NOMO-1 treated with DMSO at 0.1 percent for 48 hours (cell line): ENCODE data around the gene FABP7.

Experiments
- DNase-seq: peaks from one replicate; lab custom pipeline; 2025; ENCODE audit not compliant: unreplicated experiment; lab: John Stamatoyannopoulos, UW

Gene FABP7

DNA sequence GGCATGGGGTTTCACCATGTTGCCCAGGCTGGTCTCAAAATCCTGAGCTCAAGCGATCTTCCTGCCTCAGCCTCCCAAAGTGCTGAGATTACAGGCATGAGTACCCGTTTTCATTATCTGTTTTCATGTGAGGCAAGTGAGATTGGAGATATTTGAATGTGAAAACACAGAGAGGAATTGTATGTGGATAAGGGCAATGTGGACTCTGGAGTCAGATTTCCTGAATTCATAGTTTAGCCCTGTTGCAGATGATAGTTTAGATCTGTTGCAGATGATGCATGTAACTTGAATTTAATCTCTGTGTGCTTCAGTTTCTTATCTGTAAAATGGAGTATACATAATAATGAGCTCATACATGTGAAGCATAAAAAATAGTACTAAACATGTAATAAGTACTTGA is 13.2 kb downstream of the FABP7 start:
- no peak for DNase-seq

DNA sequence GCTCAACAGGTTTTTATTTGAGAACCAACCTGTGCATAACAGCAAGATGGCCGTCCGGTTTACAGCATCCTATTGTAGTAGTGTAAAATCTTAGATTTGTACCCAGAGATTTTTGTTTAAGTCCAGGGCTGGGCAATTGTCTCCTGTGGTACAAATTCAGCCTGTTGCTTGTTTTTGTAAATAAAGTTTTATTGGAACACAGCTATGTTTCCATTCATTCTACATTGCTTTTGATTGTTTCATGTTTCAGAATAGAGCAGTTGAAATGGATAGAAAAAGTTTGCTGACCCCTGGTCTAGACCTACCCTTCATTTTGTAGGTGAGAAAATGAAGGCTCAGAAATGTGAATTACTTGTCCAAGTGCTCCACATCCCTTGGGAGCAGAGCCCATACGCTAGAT is 18.0 kb downstream of the FABP7 start:
- no peak for DNase-seq

DNA sequence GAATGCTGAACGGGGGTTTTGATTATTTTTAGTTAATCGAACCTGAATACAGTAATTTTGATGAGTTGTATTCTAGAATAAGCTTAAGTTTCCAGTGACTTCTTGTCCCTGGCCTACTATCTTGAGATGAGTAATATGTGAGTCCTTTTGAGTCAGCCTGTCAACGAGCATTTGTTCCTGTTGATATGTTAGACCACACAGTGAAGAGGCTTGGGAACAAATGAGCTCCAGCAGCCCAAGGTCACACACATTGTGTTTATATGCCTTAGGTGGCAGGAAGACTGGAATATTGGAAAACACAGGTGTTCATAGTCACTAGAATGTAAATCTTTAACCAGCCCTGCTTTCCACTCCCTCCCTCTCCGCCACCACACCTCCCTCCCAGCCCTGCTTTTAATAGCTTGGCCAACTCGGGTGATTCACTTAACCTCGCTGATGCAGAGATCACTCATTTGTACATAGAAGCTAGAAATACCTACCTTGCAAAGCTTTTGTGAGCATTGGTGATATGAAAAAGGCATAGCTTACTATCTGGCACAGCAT is 18.7 kb downstream of the FABP7 start:
- no peak for DNase-seq

- no peak for DNase-seq
Observed at GRCh38 chr6:122799140-122799745, 19.7 kb downstream of the FABP7 start.

GRCh38 chr6:122799916-122800686 is 20.6 kb downstream of the FABP7 start:
- no peak for DNase-seq

DNA sequence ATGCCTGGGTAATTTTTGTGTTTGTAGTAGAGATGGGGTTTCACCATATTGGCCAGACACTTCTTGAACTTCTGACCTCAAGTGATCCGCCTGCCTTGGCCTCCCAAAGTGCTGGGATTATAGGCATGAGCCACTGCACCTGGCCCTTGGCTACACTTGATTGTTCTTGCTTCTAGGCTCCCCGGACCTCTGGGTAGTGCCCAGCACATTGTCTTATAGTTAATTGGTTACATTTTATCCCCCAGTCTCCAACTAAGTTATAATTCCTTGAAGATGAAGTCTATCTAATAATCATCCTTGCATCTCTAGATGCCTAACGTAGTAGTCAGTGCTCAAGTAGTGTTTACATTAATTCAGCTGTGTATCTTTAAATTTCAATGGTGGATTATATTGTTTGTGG is 21.4 kb downstream of the FABP7 start:
- DNase-seq, result no peak

- DNase-seq, result no peak
Observed at GRCh38 chr6:122801397-122801796, 21.9 kb downstream of the FABP7 start.

- DNase-seq, result no peak
Observed at GRCh38 chr6:122803171-122803661, 23.7 kb downstream of the FABP7 start.

DNA sequence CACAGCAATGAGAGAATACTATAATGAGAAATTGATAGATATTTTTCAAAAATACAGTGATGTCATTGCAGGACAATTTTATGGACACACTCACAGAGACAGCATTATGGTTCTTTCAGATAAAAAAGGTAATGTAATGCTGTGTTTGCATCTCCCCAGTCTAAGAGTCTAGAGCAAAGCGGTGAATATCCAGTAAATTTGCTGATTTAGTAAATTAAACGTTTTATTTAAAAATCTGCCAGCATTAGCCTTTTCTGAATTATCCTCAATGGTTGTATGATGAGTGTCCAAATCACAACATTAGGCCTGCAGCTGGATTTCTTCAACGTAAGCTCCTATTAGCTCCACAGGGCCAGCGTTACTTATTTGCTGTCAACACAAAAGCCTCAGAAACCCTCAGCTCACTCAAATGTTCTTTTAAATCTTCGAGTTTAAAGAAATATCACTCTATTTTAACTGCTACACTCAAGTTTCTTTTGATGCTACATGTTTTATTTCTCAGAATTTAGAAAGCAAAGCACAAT is 25.5 kb downstream of the FABP7 start:
- DNase-seq, result no peak

GRCh38 chr6:122806291-122806690 is 26.8 kb downstream of the FABP7 start:
- no peak for DNase-seq

- no peak for DNase-seq
Observed at GRCh38 chr6:122808121-122808885, 28.8 kb downstream of the FABP7 start.

- DNase-seq, result no peak
Observed at GRCh38 chr6:122809001-122809400, 29.5 kb downstream of the FABP7 start.

GRCh38 chr6:122809691-122810090 is 30.2 kb downstream of the FABP7 start:
- DNase-seq, result no peak

- no peak for DNase-seq
Observed at GRCh38 chr6:122810189-122810588, 30.7 kb downstream of the FABP7 start.

GRCh38 chr6:122817358-122817757 is 37.8 kb downstream of the FABP7 start:
- no peak for DNase-seq

GRCh38 chr6:122817766-122818165 is 38.2 kb downstream of the FABP7 start:
- no peak for DNase-seq

DNA sequence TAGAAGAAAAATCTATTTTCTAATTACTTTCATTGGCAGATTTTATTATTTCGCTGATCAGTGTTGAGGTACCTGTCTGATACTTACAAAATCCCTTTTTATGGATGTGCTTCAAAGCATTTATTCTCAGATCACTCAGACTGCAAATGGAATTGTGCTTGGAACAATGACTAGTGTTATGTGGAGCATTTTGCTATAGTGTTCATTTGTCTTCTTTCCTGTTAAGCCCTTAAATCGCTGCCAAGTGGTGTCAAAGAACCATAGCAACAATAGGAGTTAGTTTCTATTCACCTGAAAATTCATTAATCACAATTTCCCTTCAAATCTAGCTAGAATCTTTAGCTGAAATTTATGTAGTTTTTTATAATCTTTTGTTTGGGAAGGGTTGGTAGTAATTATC is 39.4 kb downstream of the FABP7 start:
- no peak for DNase-seq

DNA sequence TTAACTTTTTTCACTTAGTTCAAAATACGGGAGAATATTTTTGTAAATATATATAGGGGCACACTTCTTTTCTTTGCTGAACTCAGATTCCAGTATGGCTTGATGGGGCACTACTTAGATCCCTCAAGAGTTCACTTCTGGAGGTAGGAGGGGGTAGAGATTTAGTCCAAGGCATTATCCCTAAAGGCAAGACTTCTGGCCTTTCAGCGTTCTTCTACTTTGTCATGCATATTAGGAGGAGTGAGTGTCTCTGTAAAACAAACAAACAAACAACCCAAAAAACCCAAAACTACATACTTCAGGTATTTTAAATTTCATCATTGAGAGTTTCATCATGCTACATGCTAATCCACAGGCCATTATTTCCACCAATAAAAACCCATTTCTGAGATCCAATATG is 41.6 kb downstream of the FABP7 start:
- no peak for DNase-seq

- DNase-seq, result no peak
Observed at GRCh38 chr6:122825163-122825562, 45.6 kb downstream of the FABP7 start.

DNA sequence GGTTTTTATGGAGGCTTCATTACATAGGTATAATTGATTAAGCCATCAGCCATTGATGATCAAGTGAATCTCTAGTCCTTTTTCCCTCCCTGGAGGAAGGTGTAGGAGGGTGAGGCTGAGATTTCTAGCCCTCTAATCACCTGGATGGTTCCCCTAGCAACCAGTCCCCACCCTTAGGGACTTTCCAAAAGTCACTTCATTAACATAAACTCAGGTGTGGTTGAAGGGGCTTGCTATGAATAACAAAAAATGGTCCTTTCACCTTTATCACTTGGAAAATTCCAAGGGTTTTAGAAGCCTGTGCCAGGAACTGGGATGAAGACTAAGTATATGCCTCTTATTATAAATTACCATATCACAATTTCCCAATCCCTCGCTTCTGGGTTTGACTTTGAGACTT is 49.9 kb downstream of the FABP7 start:
- DNase-seq, result no peak

- DNase-seq, result no peak
Observed at GRCh38 chr6:122831511-122831910, 52.0 kb downstream of the FABP7 start.
